Prostate gland (tissue), 2 donors: Measurements from ENCODE around the gene SLU7.

Source experiments
- CTCF ChIP-seq, 4 experiments: fragments of 200-600 bp in 2 of 4; fragments of 450-650 bp in 2 of 4; sonication (generic) in 2 of 4; IDR thresholded peaks; 1 replicate in 3 of 4; 2 replicates in 1 of 4; pipeline ENCODE4 v1.5.1; 2016 to 2019; ENCODE audit warnings: antibody characterized with exemption in 4 of 4, mild to moderate bottlenecking in 2 of 4, moderate library complexity in 2 of 4
- POLR2A ChIP-seq: fragments of 450-650 bp; IDR thresholded peaks from one replicate; pipeline ENCODE4 v1.6.1; 2016; ENCODE audit warnings: antibody characterized with exemption, mild to moderate bottlenecking
- POLR2AphosphoS5 ChIP-seq: sonication (generic); formaldehyde crosslinking; IDR thresholded peaks from one replicate; pipeline ENCODE4 v1.6.1; 2017; ENCODE audit warnings: antibody characterized with exemption

DNA sequence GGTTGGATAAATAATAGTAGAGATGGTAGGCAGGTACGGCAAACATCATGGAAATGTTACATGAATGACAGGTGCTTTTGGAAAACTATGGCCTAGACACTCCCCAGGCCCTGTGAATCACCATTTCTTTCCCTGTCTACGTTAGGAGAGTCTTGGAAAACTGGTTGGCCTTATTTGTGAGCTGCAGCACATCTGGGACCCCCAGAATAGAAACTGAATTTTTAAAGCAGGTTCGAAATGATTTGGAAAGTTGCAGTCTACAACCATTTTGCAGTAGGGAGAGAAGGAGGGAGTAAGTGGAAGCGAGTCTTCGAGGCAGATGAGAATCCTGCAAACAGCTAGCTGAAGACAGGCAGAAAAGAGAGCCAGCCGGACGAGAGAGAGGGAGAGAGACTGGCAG, 61.5 kb downstream of the SLU7 start:
- TF ChIP-seq CTCF (IDR thresholded peaks at IDR 0.05) (no peak), POLR2AphosphoS5 (no peak), POLR2A (no peak)
